ENCODE results near the gene NANS.
"Not testable (repeated sequence)": the region's sequence is repeated elsewhere in the genome, so short reads cannot be mapped to it uniquely, and the experiment has no call there.

NANS gene

GRCh38 chr9:98099346-98099745 lies 42.8 kb downstream of the NANS start:
- in situ Hi-C loops (cut with MboI; ENCODE audit: low sequenced_read_pairs), result no loop called here

GRCh38 chr9:98099898-98100297 lies 43.4 kb downstream of the NANS start:
- in situ Hi-C loops (cut with MboI; ENCODE audit: low sequenced_read_pairs), result no loop called here

GRCh38 chr9:98100456-98100855 lies 43.9 kb downstream of the NANS start:
- in situ Hi-C loops (cut with MboI; ENCODE audit: low sequenced_read_pairs), result no loop called here

- in situ Hi-C loops (cut with MboI; ENCODE audit: low sequenced_read_pairs), result no loop called here
Measured at GRCh38 chr9:98101416-98101815, 44.9 kb downstream of the NANS start.

GRCh38 chr9:98101868-98102273 lies 45.3 kb downstream of the NANS start:
- in situ Hi-C loops (cut with MboI; ENCODE audit: low sequenced_read_pairs), result no loop called here

- in situ Hi-C loops (cut with MboI; ENCODE audit: low sequenced_read_pairs), result no loop called here
Measured at GRCh38 chr9:98104445-98104881, 47.9 kb downstream of the NANS start.

GRCh38 chr9:98105006-98105405 lies 48.5 kb downstream of the NANS start:
- in situ Hi-C loops (cut with MboI; ENCODE audit: low sequenced_read_pairs), result no loop called here

- in situ Hi-C loops (cut with MboI; ENCODE audit: low sequenced_read_pairs), result no loop called here
Measured at GRCh38 chr9:98107926-98108325, 51.4 kb downstream of the NANS start.

GRCh38 chr9:98108531-98109031 lies 52.0 kb downstream of the NANS start:
- in situ Hi-C loops (cut with MboI; ENCODE audit: low sequenced_read_pairs), result no loop called here

GRCh38 chr9:98109052-98109451 lies 52.5 kb downstream of the NANS start:
- in situ Hi-C loops (cut with MboI; ENCODE audit: low sequenced_read_pairs), result no loop called here

GRCh38 chr9:98117097-98117496 lies 60.6 kb downstream of the NANS start:
- in situ Hi-C loops (cut with MboI; ENCODE audit: low sequenced_read_pairs), result not testable (repeated sequence)

- in situ Hi-C loops (cut with MboI; ENCODE audit: low sequenced_read_pairs), result no loop called here
Measured at GRCh38 chr9:98117984-98118639, 61.6 kb downstream of the NANS start.

GRCh38 chr9:98118640-98119601 lies 62.4 kb downstream of the NANS start, which contains the start of gene TRIM14:
Gene TRIM14 (minus strand): TSS chr9:98119222. CDS start chr9:98119188, 34 bp downstream.
- in situ Hi-C loops (cut with MboI; ENCODE audit: low sequenced_read_pairs), result no loop called here

GRCh38 chr9:98120476-98120875 lies 63.9 kb downstream of the NANS start:
- in situ Hi-C loops (cut with MboI; ENCODE audit: low sequenced_read_pairs), result no loop called here

- in situ Hi-C loops (cut with MboI; ENCODE audit: low sequenced_read_pairs), result no loop called here
Measured at GRCh38 chr9:98121058-98121457, 64.5 kb downstream of the NANS start.

GRCh38 chr9:98124091-98124490 lies 67.6 kb downstream of the NANS start:
- in situ Hi-C loops (cut with MboI; ENCODE audit: low sequenced_read_pairs), result not testable (repeated sequence)

GRCh38 chr9:98124637-98125426 lies 68.3 kb downstream of the NANS start:
- in situ Hi-C loops (cut with MboI; ENCODE audit: low sequenced_read_pairs), result no loop called here

GRCh38 chr9:98127226-98127625 lies 70.7 kb downstream of the NANS start:
- in situ Hi-C loops (cut with MboI; ENCODE audit: low sequenced_read_pairs), result no loop called here

- in situ Hi-C loops (cut with MboI; ENCODE audit: low sequenced_read_pairs), result no loop called here
Measured at GRCh38 chr9:98128316-98128715, 71.8 kb downstream of the NANS start.

- in situ Hi-C loops (cut with MboI; ENCODE audit: low sequenced_read_pairs), result no loop called here
Measured at GRCh38 chr9:98129451-98129881, 72.9 kb downstream of the NANS start.

GRCh38 chr9:98130060-98130459 lies 73.5 kb downstream of the NANS start:
- in situ Hi-C loops (cut with MboI; ENCODE audit: low sequenced_read_pairs), result not testable (repeated sequence)
